GM18861 (cell line): ENCODE data around the gene UPK3B.
"Not testable (repeated sequence)": the region's sequence is repeated elsewhere in the genome, so short reads cannot be mapped to it uniquely, and the experiment has no call there.

Experiments used
- ATAC-seq: cut with Tn5 transposase; IDR thresholded peaks from one replicate; pipeline ENCODE4 v1.9.1; 2021; ENCODE audit not compliant: unreplicated experiment

UPK3B gene

GRCh38 chr7:76509931-76510877 lies at the start of gene UPK3B:
TSS of gene UPK3B (plus strand) at chr7:76510552. CDS start at chr7:76510653, 101 bp downstream.
- ATAC-seq = no peak

GRCh38 chr7:76460767-76461166 lies 49.6 kb upstream of the UPK3B start:
- ATAC-seq = not testable (repeated sequence)

- ATAC-seq = peak; percentile 97
These were observed 48.8 kb upstream of the UPK3B start, which contains the start of gene DTX2 for GRCh38 chr7:76461464-76462101. TSS of gene DTX2 (plus strand) at chr7:76461709. CDS start at chr7:76480510, 18,801 bp downstream.

GRCh38 chr7:76462271-76462882 lies 48.0 kb upstream of the UPK3B start:
- ATAC-seq = not testable (repeated sequence)

- ATAC-seq = not testable (repeated sequence)
These were observed 45.4 kb upstream of the UPK3B start for GRCh38 chr7:76464959-76465358.

GRCh38 chr7:76465950-76466349 lies 44.4 kb upstream of the UPK3B start:
- not testable (repeated sequence) for ATAC-seq

GRCh38 chr7:76467743-76468404 lies 42.5 kb upstream of the UPK3B start:
- not testable (repeated sequence) for ATAC-seq

- ATAC-seq = not testable (repeated sequence)
These were observed 38.7 kb upstream of the UPK3B start for GRCh38 chr7:76471556-76472221.

- ATAC-seq = not testable (repeated sequence)
These were observed 37.3 kb upstream of the UPK3B start for GRCh38 chr7:76473097-76473496.

GRCh38 chr7:76476280-76476679 lies 34.1 kb upstream of the UPK3B start:
- ATAC-seq = not testable (repeated sequence)

GRCh38 chr7:76476742-76477474 lies 33.4 kb upstream of the UPK3B start:
- not testable (repeated sequence) for ATAC-seq

GRCh38 chr7:76479628-76480027 lies 30.7 kb upstream of the UPK3B start:
- not testable (repeated sequence) for ATAC-seq

- not testable (repeated sequence) for ATAC-seq
These were observed 29.7 kb upstream of the UPK3B start for GRCh38 chr7:76480403-76481253.

- not testable (repeated sequence) for ATAC-seq
These were observed 27.7 kb upstream of the UPK3B start for GRCh38 chr7:76482660-76483059.

- not testable (repeated sequence) for ATAC-seq
These were observed 27.3 kb upstream of the UPK3B start for GRCh38 chr7:76483081-76483480.

- not testable (repeated sequence) for ATAC-seq
These were observed 25.9 kb upstream of the UPK3B start for GRCh38 chr7:76484456-76484855.

- peak; percentile 13 for ATAC-seq
These were observed 24.3 kb upstream of the UPK3B start for GRCh38 chr7:76485822-76486610.

- ATAC-seq = peak; percentile 99
These were observed 23.7 kb upstream of the UPK3B start for GRCh38 chr7:76486618-76487017.
